HFFc6 (cell line): ENCODE data around the gene CRKL. TPM values are rescaled to one million over a fixed set of nuclear protein-coding genes. Genes with fewer than 3 reads are reported as not detected.
A peak's percentile ranks its signal among the peaks of the same experiment; 100 is the strongest.

Experiments
- DNase-seq: peaks from one replicate; pipeline ENCODE4 v3.0.0-alpha.2; 2018
- H3K27ac Mint-ChIP-seq: 2 replicates; pipeline ENCODE4 v1.8.0; 2020; ENCODE audit warnings: mild to moderate bottlenecking, mixed read lengths
- H3K27me3 Mint-ChIP-seq: 2 replicates; pipeline ENCODE4 v1.8.0; 2021; ENCODE audit warnings: mild to moderate bottlenecking, moderate library complexity, mixed read lengths; ENCODE audit not compliant: insufficient read depth
- H3K36me3 Mint-ChIP-seq: 2 replicates; pipeline ENCODE4 v1.8.0; 2021; ENCODE audit warnings: low read depth, mixed read lengths
- H3K4me1 Mint-ChIP-seq: 2 replicates; pipeline ENCODE4 v1.8.0; 2020; ENCODE audit warnings: low read depth, mixed read lengths
- H3K4me3 Mint-ChIP-seq: 2 replicates; pipeline ENCODE4 v1.8.0; 2020; ENCODE audit warnings: mild to moderate bottlenecking, moderate library complexity, mixed read lengths
- H3K9me3 Mint-ChIP-seq: 2 replicates; pipeline ENCODE4 v1.8.0; 2020; ENCODE audit warnings: mild to moderate bottlenecking, mixed read lengths
- total RNA-seq, 6 experiments: library from RNA; stranded (reverse); fragmentation: NEBNext Ultra II Directional; extraction: Animal tissue kit (Norgen Biotek cat#: 25700); gene quantifications; 2 replicates in 1 of 6; 3 replicates in 5 of 6; pipeline ENCODE4 v1.2.3, GENCODE V29; 2021
- TF ChIP-seq, protein P1 (sequence below): fragments of 200-600 bp; sonication (generic); IDR thresholded peaks from 2 replicates; pipeline ENCODE4 v1.5.0; 2021; ENCODE audit warnings: antibody characterized with exemption, mild to moderate bottlenecking

The CRKL gene
- total RNA-seq, 6 experiments from 2014 or later, result 44.0 to 51.5 (median 47.6) TPM

DNA sequence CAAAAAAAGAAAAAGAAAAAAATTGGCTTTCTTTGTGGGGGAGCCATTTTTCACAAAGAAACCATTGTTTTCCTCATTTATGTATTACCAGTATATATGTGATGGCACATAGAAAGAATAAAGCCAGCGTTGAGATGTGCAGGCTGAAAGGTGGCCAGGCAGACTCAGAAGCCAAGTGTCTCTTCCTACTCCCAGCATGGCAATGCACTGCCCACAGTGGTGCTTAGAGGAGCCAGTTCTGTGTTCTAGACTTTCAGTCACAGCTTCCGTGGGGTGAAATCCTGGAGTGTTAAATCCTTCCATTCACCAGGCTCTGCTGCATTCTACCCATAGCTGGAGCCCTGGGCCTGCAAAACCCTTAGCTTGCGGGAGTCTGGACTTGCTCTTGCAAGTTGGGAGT lies 39.5 kb upstream of the CRKL start:
- no peak overlapping the region for H3K4me3 Mint-ChIP-seq
- TF ChIP-seq, protein P1, sequence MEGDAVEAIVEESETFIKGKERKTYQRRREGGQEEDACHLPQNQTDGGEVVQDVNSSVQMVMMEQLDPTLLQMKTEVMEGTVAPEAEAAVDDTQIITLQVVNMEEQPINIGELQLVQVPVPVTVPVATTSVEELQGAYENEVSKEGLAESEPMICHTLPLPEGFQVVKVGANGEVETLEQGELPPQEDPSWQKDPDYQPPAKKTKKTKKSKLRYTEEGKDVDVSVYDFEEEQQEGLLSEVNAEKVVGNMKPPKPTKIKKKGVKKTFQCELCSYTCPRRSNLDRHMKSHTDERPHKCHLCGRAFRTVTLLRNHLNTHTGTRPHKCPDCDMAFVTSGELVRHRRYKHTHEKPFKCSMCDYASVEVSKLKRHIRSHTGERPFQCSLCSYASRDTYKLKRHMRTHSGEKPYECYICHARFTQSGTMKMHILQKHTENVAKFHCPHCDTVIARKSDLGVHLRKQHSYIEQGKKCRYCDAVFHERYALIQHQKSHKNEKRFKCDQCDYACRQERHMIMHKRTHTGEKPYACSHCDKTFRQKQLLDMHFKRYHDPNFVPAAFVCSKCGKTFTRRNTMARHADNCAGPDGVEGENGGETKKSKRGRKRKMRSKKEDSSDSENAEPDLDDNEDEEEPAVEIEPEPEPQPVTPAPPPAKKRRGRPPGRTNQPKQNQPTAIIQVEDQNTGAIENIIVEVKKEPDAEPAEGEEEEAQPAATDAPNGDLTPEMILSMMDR, result no peak
- peaks cover 4% of the 10 kb centered on the region; the same call in 1 of the 2 replicates for H3K36me3 Mint-ChIP-seq
- no peaks in the 10 kb centered on the region for H3K9me3 Mint-ChIP-seq
- no peak overlapping the region for H3K27ac Mint-ChIP-seq
- peaks cover 11% of the 10 kb centered on the region for H3K4me1 Mint-ChIP-seq
- DNase-seq, result no peak
- H3K27me3 Mint-ChIP-seq, result peaks cover 4% of the 10 kb centered on the region; the same call in 1 of the 2 replicates

DNA sequence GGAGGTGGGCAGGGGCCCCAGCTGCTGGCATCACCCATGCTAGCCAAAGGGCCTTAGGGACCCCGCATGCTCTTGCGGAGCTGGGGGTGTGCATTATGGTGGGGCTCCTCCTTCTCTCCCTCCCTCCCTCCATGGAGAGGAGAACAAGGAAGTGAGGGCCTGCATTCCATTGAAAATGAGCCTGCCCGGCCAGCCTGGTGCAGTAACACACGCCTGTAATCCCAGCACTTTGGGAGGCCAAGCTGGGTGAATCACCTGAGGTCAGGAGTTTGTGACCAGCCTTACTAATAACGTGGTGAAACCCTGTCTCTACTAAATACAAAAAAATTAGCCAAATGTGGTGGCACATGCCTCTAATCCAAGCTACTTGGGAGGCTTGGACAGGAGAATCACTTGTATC lies 36.0 kb upstream of the CRKL start:
- Mint-ChIP-seq H3K36me3 (peaks cover 4% of the 10 kb centered on the region; the same call in 1 of the 2 replicates), H3K4me1 (peaks cover 23% of the 10 kb centered on the region), H3K27me3 (peaks cover 4% of the 10 kb centered on the region; the same call in 1 of the 2 replicates), H3K27ac (peak overlapping the region; percentile 56), H3K9me3 (no peaks in the 10 kb centered on the region), H3K4me3 (no peak overlapping the region)
- DNase-seq, result peak; percentile 58
- TF ChIP-seq, protein P1, result no peak

- Mint-ChIP-seq H3K27me3 (0 out of 2 replicates have a peak, but pooled peaks cover 4% of the 10 kb centered on the region), H3K27ac (peak overlapping the region; percentile 13; the same call in 1 of the 2 replicates), H3K4me3 (no peak overlapping the region), H3K9me3 (no peaks in the 10 kb centered on the region), H3K4me1 (peaks cover 25% of the 10 kb centered on the region), H3K36me3 (peaks cover under 1% of the 10 kb centered on the region; the same call in 1 of the 2 replicates)
- TF ChIP-seq, protein P1, result no peak
- DNase-seq, result no peak
Measured at GRCh38 chr22:20881869-20882815, 35.1 kb upstream of the CRKL start.

- Mint-ChIP-seq H3K4me1 (peaks cover 32% of the 10 kb centered on the region), H3K27ac (no peak overlapping the region)
Measured at GRCh38 chr22:20882855-20883254, 34.4 kb upstream of the CRKL start.

DNA sequence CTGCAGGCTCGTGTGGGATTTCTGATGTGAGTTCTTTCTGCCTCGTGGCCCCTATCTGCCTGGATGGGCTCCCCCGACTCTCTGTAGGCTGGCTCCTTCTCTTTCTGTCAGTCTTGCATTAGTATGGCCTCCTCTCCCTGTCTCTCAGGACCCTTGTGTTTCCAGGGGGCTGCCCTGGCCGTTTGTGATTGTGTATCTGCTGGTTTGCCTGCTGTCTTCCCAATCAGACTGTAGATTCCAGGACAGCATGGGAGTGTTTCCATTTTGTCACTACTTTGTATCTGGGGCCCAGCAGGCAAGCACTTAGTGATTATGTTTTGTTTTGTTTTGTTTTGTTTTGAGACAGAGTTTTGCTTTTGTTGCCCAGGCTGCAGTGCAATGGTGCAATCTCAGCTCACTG lies 32.8 kb upstream of the CRKL start:
- no peaks in the 10 kb centered on the region for H3K9me3 Mint-ChIP-seq
- peaks cover 10% of the 10 kb centered on the region; the same call in 1 of the 2 replicates for H3K36me3 Mint-ChIP-seq
- no peak overlapping the region; the same call in 1 of the 2 replicates for H3K27ac Mint-ChIP-seq
- TF ChIP-seq, protein P1, result no peak
- H3K4me3 Mint-ChIP-seq, result no peak overlapping the region
- H3K4me1 Mint-ChIP-seq, result peaks cover 33% of the 10 kb centered on the region
- no peak for DNase-seq
- H3K27me3 Mint-ChIP-seq, result 0 out of 2 replicates have a peak, but pooled peaks cover 4% of the 10 kb centered on the region

More at GRCh38 chr22:20882855-20883254, 34.4 kb upstream of the CRKL start:
- Mint-ChIP-seq H3K4me3 (no peak overlapping the region), H3K27me3 (0 out of 2 replicates have a peak, but pooled peaks cover 4% of the 10 kb centered on the region), H3K36me3 (peaks cover 6% of the 10 kb centered on the region; the same call in 1 of the 2 replicates), H3K9me3 (no peaks in the 10 kb centered on the region)
- TF ChIP-seq, protein P1, result no peak
- no peak for DNase-seq
